ENCODE data around the gene MYOM3. TPM values are rescaled to one million over a fixed set of nuclear protein-coding genes. Genes with fewer than 3 reads are reported as not detected.

MYOM3 gene
- total RNA-seq, 1 experiment from 2014 or later = 0.03 TPM

DNA sequence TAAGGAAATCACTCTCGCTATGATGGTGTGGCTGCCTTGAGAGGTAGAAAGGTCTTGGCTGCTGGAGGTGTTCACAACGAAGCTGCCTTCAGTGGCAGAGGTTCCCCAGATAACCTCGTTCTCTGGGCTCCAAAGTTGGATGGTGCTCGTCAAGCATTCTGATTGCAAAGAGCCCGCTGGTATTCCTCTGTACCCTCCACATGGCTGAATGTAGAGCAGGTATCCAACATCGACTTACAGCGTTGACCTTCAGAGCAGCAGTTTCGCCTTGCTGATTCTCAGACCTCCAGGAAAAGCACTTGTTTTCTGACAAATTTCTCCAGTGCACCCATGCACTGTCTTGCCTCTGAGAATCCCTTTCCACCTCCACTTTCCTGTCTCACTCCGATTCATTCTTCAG is 35.3 kb upstream of the MYOM3 start:
- no peaks in the 10 kb centered on the region; the same call in 1 of the 2 replicates for H3K27me3 ChIP-seq (ENCODE audit: control insufficient read depth, insufficient read depth, low read length)
- H3K36me3 ChIP-seq (replicated peaks; ENCODE audit: control insufficient read depth, insufficient read depth, low read length) = no peaks in the 10 kb centered on the region
- DNase-seq = no peak
- no peak overlapping the region for H3K4me3 ChIP-seq (ENCODE audit: insufficient read depth, low read depth, low read length)

GRCh38 chr1:24142546-24143534 is 30.9 kb upstream of the MYOM3 start, which contains the start of gene IL22RA1:
Gene IL22RA1, minus strand, starts transcription at chr1:24143140. Its CDS starts 58 bp downstream, at chr1:24143082.
- DNase-seq = no peak
- no peaks in the 10 kb centered on the region; the same call in 1 of the 2 replicates for H3K27me3 ChIP-seq (ENCODE audit: control insufficient read depth, insufficient read depth, low read length)
- H3K36me3 ChIP-seq (replicated peaks; ENCODE audit: control insufficient read depth, insufficient read depth, low read length) = no peaks in the 10 kb centered on the region
- H3K4me3 ChIP-seq (ENCODE audit: insufficient read depth, low read depth, low read length) = no peak within 1 kb of the TSS

DNA sequence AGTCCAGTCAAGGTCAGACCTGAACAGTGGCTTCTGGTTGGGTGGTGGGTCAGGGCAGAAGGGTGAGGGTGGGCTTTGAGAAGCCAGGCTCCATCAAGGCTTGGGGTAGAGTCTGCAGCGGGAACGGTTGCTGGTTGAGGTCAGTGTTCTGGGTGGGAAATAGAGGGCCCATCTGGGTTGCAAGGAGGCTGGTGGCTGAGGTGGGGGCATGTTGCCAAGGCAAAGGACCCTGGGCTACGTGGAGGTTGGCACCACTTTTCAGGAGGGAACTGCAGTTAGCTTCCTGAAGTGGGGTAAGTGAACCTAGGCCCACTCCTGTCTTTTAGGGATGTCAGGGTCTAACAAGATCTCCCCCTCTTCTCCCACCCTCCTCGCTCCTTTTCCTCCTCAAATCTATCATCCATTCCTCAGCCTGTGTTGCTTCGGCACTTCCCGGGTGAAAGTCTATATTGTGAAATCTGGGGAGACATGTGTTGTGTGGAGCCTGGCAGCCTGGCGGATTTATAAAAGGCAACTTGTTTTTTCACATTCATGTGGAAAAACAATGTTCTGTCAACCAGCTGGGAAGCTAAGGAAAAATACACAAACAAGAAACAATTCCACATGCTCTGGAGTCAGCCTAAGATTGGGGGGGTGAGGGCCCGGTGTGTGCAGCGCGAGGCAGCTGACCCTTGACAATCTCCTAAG is 29.5 kb upstream of the MYOM3 start:
- no peaks in the 10 kb centered on the region; the same call in 1 of the 2 replicates for H3K27me3 ChIP-seq (ENCODE audit: control insufficient read depth, insufficient read depth, low read length)
- H3K4me3 ChIP-seq (ENCODE audit: insufficient read depth, low read depth, low read length) = no peak overlapping the region
- no peaks in the 10 kb centered on the region for H3K36me3 ChIP-seq (replicated peaks; ENCODE audit: control insufficient read depth, insufficient read depth, low read length)
- no peak for DNase-seq

- DNase-seq = no peak
Measured at GRCh38 chr1:24140741-24141181, 28.8 kb upstream of the MYOM3 start.

GRCh38 chr1:24139841-24140425 is 28.0 kb upstream of the MYOM3 start:
- DNase-seq = no peak
- H3K27me3 ChIP-seq (ENCODE audit: control insufficient read depth, insufficient read depth, low read length) = no peaks in the 10 kb centered on the region; the same call in 1 of the 2 replicates
- H3K4me3 ChIP-seq (ENCODE audit: insufficient read depth, low read depth, low read length) = no peak overlapping the region
- no peaks in the 10 kb centered on the region for H3K36me3 ChIP-seq (replicated peaks; ENCODE audit: control insufficient read depth, insufficient read depth, low read length)

More at GRCh38 chr1:24140741-24141181, 28.8 kb upstream of the MYOM3 start:
- Histone ChIP-seq H3K27me3 (ENCODE audit: control insufficient read depth, insufficient read depth, low read length) (no peaks in the 10 kb centered on the region; the same call in 1 of the 2 replicates), H3K36me3 (replicated peaks; ENCODE audit: control insufficient read depth, insufficient read depth, low read length) (no peaks in the 10 kb centered on the region), H3K4me3 (ENCODE audit: insufficient read depth, low read depth, low read length) (no peak overlapping the region)

DNA sequence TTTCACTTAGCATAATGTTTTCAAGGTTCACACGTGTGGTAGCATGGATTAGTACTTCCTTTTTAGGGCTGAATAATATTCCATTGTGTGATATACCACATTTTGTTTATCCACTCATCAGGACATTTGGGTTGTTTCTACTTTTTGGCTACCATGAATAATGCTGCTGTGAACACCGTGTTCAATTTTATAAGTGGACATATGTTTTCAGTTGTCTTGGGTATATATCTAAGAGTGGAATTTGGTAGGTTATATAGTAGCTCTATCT is 27.2 kb upstream of the MYOM3 start:
- H3K4me3 ChIP-seq (ENCODE audit: insufficient read depth, low read depth, low read length) = no peak overlapping the region
- no peaks in the 10 kb centered on the region for H3K36me3 ChIP-seq (replicated peaks; ENCODE audit: control insufficient read depth, insufficient read depth, low read length)
- H3K27me3 ChIP-seq (ENCODE audit: control insufficient read depth, insufficient read depth, low read length) = no peaks in the 10 kb centered on the region; the same call in 1 of the 2 replicates
- DNase-seq = no peak

- DNase-seq = no peak
- H3K27me3 ChIP-seq (ENCODE audit: control insufficient read depth, insufficient read depth, low read length) = no peaks in the 10 kb centered on the region; the same call in 1 of the 2 replicates
- no peaks in the 10 kb centered on the region for H3K36me3 ChIP-seq (replicated peaks; ENCODE audit: control insufficient read depth, insufficient read depth, low read length)
- no peak overlapping the region for H3K4me3 ChIP-seq (ENCODE audit: insufficient read depth, low read depth, low read length)
Measured at GRCh38 chr1:24138476-24139221, 26.7 kb upstream of the MYOM3 start.

GRCh38 chr1:24136956-24137539 is 25.1 kb upstream of the MYOM3 start:
- Histone ChIP-seq H3K36me3 (replicated peaks; ENCODE audit: control insufficient read depth, insufficient read depth, low read length) (no peaks in the 10 kb centered on the region), H3K27me3 (ENCODE audit: control insufficient read depth, insufficient read depth, low read length) (no peaks in the 10 kb centered on the region; the same call in 1 of the 2 replicates), H3K4me3 (ENCODE audit: insufficient read depth, low read depth, low read length) (no peak overlapping the region)
- no peak for DNase-seq

GRCh38 chr1:24134376-24134775 is 22.4 kb upstream of the MYOM3 start:
- Histone ChIP-seq H3K4me3 (ENCODE audit: insufficient read depth, low read depth, low read length) (no peak overlapping the region), H3K36me3 (replicated peaks; ENCODE audit: control insufficient read depth, insufficient read depth, low read length) (no peaks in the 10 kb centered on the region), H3K27me3 (ENCODE audit: control insufficient read depth, insufficient read depth, low read length) (no peaks in the 10 kb centered on the region)
- no peak for DNase-seq

- H3K36me3 ChIP-seq (replicated peaks; ENCODE audit: control insufficient read depth, insufficient read depth, low read length) = no peaks in the 10 kb centered on the region
- H3K27me3 ChIP-seq (ENCODE audit: control insufficient read depth, insufficient read depth, low read length) = no peaks in the 10 kb centered on the region
- DNase-seq = no peak
- no peak overlapping the region for H3K4me3 ChIP-seq (ENCODE audit: insufficient read depth, low read depth, low read length)
Measured at GRCh38 chr1:24133819-24134218, 21.9 kb upstream of the MYOM3 start.

DNA sequence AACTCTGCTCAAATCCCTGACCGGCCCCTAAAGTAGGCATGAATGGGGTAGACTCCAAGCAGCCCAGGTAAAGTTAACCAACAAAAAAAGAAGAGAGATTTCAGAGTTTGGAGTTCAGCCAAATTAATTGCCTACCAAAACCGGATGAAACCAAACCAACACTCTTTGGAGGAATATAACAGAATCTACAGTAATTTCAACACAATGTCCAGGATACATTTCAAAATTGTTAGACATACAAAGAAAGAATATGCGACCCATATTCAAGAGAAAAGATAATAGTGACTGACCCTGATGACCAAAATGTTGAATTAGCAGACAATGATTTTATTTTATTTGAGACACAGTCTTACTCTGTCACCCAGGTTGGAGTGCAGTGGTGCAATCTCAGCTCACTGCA is 18.4 kb upstream of the MYOM3 start:
- H3K4me3 ChIP-seq (ENCODE audit: insufficient read depth, low read depth, low read length) = no peak overlapping the region
- no peak for DNase-seq

GRCh38 chr1:24127801-24128363 is 15.9 kb upstream of the MYOM3 start:
- H3K27me3 ChIP-seq (ENCODE audit: control insufficient read depth, insufficient read depth, low read length) = no peaks in the 10 kb centered on the region
- H3K4me3 ChIP-seq (ENCODE audit: insufficient read depth, low read depth, low read length) = no peak overlapping the region
- no peaks in the 10 kb centered on the region for H3K36me3 ChIP-seq (replicated peaks; ENCODE audit: control insufficient read depth, insufficient read depth, low read length)
- DNase-seq = no peak

More for the DNA sequence above, 18.4 kb upstream of the MYOM3 start:
- no peaks in the 10 kb centered on the region for H3K36me3 ChIP-seq (replicated peaks; ENCODE audit: control insufficient read depth, insufficient read depth, low read length)
- no peaks in the 10 kb centered on the region for H3K27me3 ChIP-seq (ENCODE audit: control insufficient read depth, insufficient read depth, low read length)

DNA sequence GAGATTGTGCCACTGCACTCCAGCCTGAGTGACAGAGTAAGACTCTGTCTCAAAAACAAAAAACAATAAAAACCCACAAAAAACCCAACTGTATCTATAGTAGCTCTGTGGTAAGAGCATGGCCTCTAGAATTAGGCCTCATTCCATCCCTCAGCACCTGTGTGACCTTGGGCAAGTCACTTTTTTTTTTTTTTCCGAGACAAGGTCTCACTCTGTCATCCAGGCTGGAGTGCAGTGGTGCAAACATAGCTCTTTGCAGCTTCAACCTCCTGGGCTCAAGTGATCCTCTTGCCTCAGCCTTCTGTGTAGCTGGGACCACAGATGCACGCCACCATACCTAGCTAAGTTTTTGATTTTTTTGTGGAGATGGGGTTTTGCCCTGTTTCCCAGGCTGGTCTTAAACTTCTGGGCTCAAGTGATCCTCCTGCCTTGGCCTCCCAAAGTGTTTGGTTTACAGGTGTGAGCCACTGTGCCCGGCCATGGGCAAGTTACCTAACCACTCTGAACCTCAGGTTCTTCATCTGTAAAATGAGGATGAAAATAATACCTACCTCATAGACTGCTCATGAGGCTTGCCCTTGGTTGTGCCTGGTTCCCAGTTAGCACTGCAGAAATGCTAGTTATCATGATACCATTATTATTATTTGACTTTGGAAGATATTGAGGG is 15.3 kb upstream of the MYOM3 start:
- DNase-seq = no peak
- Histone ChIP-seq H3K27me3 (ENCODE audit: control insufficient read depth, insufficient read depth, low read length) (no peaks in the 10 kb centered on the region), H3K36me3 (replicated peaks; ENCODE audit: control insufficient read depth, insufficient read depth, low read length) (no peaks in the 10 kb centered on the region), H3K4me3 (ENCODE audit: insufficient read depth, low read depth, low read length) (no peak overlapping the region)

All from H7 (cell line).